NCI-H1436 (cell line): Measurements from ENCODE around the gene SLC2A9.
A peak's percentile ranks its signal among the peaks of the same experiment; 100 is the strongest.

Experiments
- DNase-seq: peaks from one replicate; lab custom pipeline; 2025; lab: John Stamatoyannopoulos, UW

Gene SLC2A9

GRCh38 chr4:10019521-10020051, 1.7 kb downstream of the SLC2A9 start:
- no peak for DNase-seq

DNA sequence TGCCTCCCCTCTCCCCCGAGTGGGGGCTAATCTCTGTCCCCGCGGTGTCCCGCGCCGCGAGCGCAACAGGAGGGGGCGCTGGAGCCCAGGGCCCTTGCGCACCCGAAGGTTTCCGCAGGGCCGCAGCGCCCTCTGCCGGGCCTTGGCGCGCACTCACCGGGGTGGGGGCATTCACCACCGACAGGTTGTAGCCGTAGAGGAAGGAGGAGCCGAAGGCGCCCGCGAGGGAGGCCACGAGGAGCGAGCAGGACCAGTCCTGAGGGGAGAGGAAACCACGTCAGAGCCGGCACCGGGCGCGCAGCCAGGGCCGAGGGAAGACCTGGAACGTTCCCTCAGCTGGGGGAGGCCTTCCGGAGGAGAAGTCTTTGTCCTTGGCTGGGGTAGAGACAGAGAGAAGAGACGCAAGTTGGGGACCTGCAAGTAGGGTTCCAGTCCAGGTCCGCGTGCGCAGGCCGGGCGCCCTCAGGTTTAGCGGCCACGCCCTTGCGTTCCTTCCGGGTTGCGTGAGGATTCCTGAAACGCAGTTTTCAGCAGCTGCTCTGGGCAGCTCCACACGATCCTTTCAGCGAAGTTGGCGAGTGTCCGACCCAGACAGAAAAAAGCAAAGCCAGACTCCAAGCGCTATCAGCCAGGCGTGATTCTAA, 2.4 kb downstream of the SLC2A9 start:
- DNase-seq: peak; percentile 87

DNA sequence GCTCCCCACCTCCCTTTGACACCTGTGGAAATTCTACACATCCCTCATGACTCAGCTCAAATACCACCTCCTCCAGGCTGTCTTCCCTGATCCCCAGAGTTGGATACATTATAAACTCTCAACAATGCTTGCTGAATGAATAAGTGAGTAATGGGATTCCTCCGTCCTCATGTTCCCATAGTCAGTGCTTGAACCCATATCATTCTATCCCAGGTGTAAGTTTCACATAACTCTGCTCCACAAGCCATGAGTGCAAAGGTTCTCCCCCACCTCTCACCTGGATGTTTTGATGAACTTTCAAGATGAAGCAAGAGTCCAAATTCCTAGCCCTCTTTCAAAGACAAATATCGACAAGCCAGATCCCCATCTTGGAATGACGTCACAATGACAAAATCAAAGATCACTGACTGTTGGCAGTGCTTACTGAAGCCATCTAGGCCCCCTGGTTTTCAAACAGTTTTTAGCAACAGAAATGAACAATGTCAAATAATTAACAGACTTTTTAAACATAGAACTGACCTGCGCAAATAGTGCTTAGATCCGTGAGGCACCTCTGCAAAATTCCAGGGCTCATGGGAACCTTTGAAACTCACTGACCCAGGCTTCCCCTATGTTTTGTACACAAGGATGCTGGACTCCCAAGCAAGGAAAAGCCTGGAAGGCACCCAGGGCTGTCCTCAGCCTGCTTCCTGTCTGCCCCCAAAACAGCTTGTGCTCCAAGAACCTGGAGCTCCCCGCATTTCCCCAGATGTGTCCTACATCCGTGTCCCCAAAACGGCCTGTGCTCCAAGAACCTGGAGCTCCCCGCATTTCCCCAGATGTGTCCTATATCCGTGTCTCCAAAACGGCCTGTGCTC, 4.0 kb downstream of the SLC2A9 start:
- no peak for DNase-seq

DNA sequence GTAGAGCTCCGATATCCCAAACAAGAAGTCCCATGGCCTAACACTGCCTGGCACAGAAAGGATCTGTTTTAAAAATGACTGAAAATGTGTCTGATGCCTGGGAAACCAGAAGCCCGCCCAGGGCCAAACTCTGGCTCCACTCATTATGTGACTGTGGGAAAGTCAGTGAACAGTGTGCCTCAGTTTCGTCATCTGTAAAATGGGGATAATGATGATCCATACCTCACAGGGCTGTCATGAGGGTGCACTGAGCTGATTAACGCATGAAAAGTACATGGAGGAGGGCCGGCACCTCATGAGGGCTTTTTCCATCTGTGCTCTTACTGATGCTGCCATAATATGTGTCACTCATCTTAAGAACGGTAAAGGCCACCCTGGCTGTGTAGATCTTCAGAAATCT, 5.1 kb downstream of the SLC2A9 start:
- DNase-seq: no peak

GRCh38 chr4:10015140-10015753, 6.0 kb downstream of the SLC2A9 start:
- peak; percentile 16 for DNase-seq

DNA sequence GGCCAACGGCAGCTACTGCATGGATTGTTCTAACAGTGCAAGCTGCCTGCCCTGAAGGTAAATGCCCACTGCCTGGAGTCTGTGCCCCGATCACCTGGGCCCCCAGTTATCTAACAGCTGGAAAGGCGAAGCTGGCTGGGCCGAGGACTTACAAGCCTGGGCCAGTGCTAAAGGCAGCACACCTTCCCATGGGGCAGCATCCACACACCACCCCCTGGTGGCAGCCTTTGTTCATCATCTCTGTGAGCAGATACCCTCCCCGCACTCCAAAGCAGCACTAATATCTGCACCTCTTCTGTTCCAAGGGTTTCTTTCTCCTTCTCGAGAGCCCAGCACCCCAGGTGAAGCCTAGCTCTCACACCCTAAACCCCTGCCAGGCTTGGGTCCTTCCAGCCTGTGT, 7.6 kb downstream of the SLC2A9 start:
- DNase-seq: peak; percentile 29

GRCh38 chr4:10011885-10012284, 9.4 kb downstream of the SLC2A9 start:
- DNase-seq: no peak

DNA sequence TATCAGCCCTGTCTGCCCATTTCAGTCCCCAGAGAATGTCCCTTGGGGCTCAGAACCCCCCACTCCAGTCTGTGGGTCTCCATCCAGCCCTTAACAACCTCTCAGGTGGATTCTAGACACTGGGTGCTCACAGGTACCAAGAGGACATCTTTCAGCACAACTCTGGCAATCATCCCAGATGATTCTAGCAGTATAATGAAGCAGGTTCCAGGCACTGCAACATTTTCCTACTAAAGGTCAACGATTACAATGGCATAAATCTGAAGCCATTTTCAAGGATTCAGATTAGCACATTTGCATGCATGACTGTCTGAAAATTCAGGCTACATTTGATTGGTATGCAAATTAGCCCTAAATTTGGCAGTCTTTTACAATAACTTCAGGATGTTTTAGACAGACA, 10.0 kb downstream of the SLC2A9 start:
- no peak for DNase-seq

DNA sequence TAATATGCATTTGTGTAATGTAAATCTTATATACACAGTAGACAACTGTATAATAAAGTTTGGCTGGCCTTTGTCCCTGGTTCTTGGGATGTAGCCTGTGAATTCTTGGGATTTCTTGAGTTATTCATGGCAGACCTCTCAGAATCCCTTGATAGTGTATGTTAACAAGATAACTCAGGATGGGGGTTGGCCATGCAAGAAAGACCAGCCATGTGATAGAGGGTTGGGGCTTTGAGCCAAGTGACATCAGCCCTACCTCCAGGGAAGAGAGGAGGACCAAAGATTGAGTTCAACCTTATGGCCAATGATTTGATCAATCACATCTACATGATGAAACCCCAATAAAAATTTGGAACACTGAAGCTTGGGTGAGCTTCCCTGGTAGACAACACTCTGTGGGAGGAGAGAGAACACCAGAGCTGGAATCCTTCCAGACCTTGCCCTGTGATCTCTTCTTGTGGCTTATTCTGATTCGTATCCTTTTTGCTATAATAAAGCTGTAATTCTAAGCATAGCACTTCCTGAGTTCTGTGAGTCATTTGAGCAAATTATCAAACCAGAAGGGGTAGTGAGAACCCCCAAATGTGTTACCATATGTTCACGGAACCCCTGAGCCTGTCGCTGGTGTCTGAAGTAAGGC, 11.3 kb downstream of the SLC2A9 start:
- no peak for DNase-seq

DNA sequence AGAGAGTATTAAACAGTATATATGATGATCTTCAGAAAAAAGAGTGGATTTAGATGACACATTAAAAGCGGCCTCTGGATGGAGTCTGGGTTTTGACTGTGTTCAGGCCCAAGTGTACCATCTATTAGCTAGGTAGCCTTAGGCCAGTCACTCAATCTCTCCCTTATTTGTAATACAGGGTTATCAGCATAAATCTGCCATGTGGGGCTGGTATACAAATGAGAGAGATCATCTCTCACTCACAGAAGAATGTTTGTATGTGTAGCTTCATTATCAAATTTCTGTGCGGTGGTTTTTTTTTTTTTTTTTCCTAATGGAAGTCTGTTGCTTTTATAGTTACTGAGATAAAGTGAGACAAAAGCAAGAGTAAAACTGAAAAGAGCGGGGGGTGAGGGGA, 12.7 kb downstream of the SLC2A9 start:
- no peak for DNase-seq

DNA sequence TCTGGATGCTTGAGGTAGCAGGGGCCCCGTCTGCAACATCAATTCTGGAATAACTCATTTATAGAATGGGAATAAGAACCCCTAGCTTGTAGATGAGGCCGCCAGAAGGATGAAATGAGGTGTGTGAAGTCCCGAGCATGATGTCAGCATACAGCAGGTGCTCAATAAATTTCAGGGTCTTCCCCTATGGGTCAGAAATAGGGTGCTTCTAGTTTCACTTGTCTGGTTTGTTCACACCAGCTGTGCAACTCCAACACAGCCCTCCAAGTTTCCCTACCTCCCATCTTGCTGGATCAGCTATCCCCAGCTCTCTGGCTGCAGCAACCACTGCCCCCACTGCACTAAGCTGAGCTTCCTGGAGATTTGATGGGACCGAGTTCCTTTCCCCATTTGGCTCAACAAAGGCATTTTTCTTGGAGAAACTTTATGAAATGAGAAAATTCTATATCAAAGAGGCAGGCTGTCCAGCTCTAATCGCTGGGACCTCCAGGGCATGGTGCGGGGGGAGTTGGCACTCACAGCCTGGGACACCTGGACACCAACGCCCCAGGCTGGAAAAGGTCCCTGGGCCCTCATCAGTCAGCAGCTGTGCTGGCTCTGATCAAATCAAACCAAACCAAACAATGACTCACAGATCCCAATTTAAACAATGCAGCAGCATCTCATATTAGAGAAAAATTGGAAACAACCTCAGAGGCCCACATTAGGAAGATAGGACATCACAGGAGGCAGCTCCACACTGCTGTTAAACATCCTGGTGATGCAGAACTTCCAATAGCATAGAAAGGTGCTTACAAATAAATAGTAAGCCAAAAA, 13.3 kb downstream of the SLC2A9 start:
- DNase-seq: no peak

GRCh38 chr4:10007436-10007740, 13.9 kb downstream of the SLC2A9 start:
- no peak for DNase-seq

DNA sequence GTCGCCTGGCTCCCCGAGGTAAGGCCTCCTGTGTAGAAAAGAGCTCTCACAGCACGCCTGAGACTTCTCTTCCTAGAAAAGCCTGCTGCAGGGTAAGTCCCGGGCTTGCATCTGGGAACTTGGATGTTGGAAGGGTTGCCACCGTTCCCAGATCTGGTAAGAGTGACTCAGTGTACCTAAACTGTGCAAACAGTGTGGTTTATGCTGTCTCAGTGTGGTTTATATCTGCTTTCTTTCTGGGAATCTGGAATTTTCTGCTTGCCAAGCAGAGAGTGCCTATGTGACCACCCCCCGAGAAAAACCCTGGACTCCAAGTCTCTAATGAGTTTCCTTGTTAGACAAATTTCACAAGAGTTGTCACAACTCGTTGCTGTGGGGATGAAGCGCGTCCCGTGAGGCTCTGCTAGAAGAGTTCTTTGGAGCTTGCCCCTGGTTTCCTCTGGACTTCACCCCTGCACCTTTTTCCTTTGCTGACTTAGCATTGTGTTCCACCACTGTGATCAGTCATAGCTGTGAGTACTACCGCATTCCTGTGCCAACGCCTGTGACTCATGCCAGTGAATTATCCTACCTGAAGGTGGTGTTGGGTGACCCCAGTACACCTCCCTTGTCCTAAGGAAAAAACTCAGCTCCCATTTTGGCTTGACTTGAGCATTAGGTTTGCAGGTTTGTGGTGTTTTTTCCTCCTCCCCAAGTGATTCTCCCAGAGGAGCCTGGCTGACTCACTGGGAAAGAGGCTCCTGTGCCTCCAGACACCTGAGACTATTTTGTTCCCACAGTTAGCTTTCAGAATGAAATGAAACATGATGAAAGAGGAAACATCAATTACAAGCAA, 14.5 kb downstream of the SLC2A9 start:
- no peak for DNase-seq

GRCh38 chr4:10006231-10006600, 15.1 kb downstream of the SLC2A9 start:
- peak; percentile 16 for DNase-seq

GRCh38 chr4:10005632-10006031, 15.7 kb downstream of the SLC2A9 start:
- DNase-seq: no peak

DNA sequence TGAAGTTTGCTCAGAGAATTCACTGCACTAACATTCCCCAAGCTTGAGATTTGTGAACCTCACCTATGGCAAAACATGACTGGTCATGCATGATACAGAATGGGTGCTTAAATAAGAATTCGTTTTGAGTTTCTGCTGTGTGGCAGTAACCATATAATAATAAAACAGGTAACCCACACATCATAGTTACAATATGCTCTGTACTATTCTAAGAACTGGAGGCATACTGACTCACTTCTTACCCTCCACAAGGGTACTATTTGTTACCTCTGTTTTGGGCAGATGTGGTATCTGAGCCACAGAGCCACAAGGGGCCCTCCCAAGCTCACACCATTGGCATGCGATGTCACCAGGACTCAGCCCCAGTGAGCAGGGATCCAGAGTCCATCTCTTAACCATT, 17.6 kb downstream of the SLC2A9 start:
- DNase-seq: no peak

GRCh38 chr4:10002278-10002677, 19.0 kb downstream of the SLC2A9 start:
- no peak for DNase-seq

DNA sequence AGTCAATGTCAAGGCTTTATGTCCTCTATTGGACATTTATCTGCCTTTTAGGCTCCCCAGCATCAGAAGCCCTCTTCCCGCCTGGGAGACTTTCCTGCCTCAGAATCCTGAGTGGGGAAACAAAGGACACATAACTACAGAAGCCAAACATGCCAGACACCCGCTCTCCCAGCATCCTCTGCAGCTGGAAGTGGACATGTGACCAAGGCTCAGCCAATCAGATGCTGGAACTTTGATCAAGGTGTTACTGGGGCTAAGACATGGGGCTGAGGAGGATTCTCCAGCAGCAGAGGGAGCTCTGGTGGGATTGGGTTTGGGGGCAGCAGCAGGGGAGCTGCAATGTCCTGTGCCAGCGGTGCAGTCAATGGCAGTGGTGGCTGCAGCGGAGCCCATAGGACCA, 19.5 kb downstream of the SLC2A9 start:
- DNase-seq: no peak

DNA sequence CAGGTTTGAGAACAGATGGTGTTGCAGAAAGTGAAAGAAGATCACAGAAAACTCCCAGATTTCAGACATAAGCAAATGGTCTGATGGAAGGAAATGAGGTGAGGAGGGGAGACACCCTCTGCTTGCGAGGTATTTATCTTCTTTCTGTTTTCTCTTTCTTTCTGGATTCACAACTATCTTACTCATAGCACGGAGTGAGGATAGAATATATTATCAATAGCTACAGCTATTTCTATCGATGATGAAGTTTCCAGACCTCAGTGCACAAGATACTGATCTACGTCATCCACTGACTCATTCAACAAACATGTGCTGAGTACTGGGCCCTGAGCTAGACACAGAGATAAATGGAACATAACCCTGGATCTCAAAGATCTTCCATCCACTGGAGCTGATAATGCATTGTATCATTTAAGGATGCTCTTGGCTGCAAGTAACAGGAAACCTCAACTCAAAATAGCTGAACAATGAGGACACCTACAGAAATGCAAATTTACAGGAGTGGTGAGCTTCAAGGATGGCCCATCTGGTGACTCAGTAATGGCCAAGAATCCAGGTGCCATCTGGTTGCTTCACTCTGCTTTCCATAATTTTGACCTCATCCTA, 21.2 kb downstream of the SLC2A9 start:
- DNase-seq: no peak

DNA sequence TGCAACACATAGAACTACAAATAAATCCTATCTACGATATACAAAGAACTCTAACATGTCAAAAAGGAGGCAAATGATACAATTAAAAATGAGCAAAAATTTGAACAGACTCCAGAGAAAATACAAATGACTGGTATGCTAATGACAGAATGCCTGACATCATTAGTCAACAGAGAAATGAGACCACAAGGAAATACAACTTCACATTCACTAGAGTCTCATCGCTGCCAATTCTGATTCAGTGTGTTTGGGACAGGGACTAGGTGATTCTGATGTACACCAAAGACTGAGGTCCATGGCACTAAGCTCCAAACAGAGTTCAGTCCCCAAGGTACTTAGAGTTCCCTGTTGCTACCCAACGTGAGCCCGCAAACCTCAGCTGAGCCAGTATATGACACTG, 23.4 kb downstream of the SLC2A9 start:
- no peak for DNase-seq
